Liver (tissue), 9 donors: ENCODE measurements around the gene SIGLEC10. TPM values are rescaled to one million over a fixed set of nuclear protein-coding genes. Genes with fewer than 3 reads are reported as not detected.

Experiments
- DNase-seq: peaks from one replicate; pipeline ENCODE4 v3.0.0-alpha.2; 2017; ENCODE audit warnings: low spot score
- H3K27ac ChIP-seq, 2 donors: one replicate each; pipeline ENCODE4 v1.7.0; 2013; ENCODE audit warnings: inconsistent platforms in 2 of 2, low read length in 2 of 2, control low read depth in 1 of 2, low read depth in 1 of 2, mild to moderate bottlenecking in 1 of 2
- H3K27me3 ChIP-seq, 4 donors: one replicate each; pipeline versions ENCODE4 v1.6.1 to v1.7.0; 2013; ENCODE audit warnings: low read length in 3 of 4, inconsistent platforms in 1 of 4, mild to moderate bottlenecking in 1 of 4, moderate library complexity in 1 of 4; ENCODE audit not compliant: control insufficient read depth in 4 of 4, insufficient read depth in 4 of 4
- H3K36me3 ChIP-seq, 4 donors: one replicate each; pipeline versions ENCODE4 v1.6.1 to v1.7.0; 2013; ENCODE audit warnings: low read length in 3 of 4, mild to moderate bottlenecking in 3 of 4, low read depth in 1 of 4, moderate library complexity in 1 of 4; ENCODE audit not compliant: control insufficient read depth in 4 of 4, insufficient read depth in 3 of 4
- H3K4me1 ChIP-seq, 4 donors: one replicate each; pipeline versions ENCODE4 v1.6.1 to v1.7.0; 2013; ENCODE audit warnings: low read length in 3 of 4, mild to moderate bottlenecking in 3 of 4, moderate library complexity in 1 of 4; ENCODE audit not compliant: control insufficient read depth in 4 of 4, insufficient read depth in 4 of 4
- H3K4me3 ChIP-seq, 3 donors: one replicate each; pipeline versions ENCODE4 v1.6.1 to v1.7.0; 2013; ENCODE audit warnings: low read length in 3 of 3, control low read depth in 1 of 3, low read depth in 1 of 3, mild to moderate bottlenecking in 1 of 3
- H3K9ac ChIP-seq, 2 donors: one replicate each; pipeline ENCODE4 v1.7.0; 2013; ENCODE audit warnings: low read length in 2 of 2, mild to moderate bottlenecking in 2 of 2, moderate library complexity in 2 of 2, control low read depth in 1 of 2, low read depth in 1 of 2
- H3K9me3 ChIP-seq, 4 donors: one replicate each; pipeline versions ENCODE4 v1.6.1 to v1.7.0; 2013; ENCODE audit warnings: low read length in 3 of 4; ENCODE audit not compliant: control insufficient read depth in 4 of 4
- ATF3 ChIP-seq: IDR thresholded peaks from 2 replicates; pipeline ENCODE4 v1.6.1; 2016; ENCODE audit warnings: antibody characterized with exemption
- CTCF ChIP-seq: fragments of 150-350 bp; IDR thresholded peaks from 2 replicates; pipeline ENCODE4 v1.5.1; 2017; ENCODE audit warnings: improper control_type of control experiment, low read depth, low read length; ENCODE audit not compliant: missing input control
- EGR1 ChIP-seq, 2 donors: IDR thresholded peaks; 2 replicates each; pipeline ENCODE4 v1.6.1; 2016 to 2018; ENCODE audit warnings: antibody characterized with exemption in 2 of 2, low read depth in 2 of 2
- FOXA1 ChIP-seq: IDR thresholded peaks from 2 replicates; pipeline ENCODE4 v1.6.1; 2016; ENCODE audit warnings: antibody characterized with exemption
- FOXA2 ChIP-seq: IDR thresholded peaks from 2 replicates; pipeline ENCODE4 v1.6.1; 2016; ENCODE audit warnings: antibody characterized with exemption
- GABPA ChIP-seq, 2 donors: IDR thresholded peaks in 1 of 2; conservative IDR thresholded peaks in 1 of 2; 2 replicates each; pipeline ENCODE4 v1.6.1; 2016; ENCODE audit warnings: antibody characterized with exemption in 2 of 2, mild to moderate bottlenecking in 1 of 2, moderate library complexity in 1 of 2
- HNF4A ChIP-seq, 2 donors: conservative IDR thresholded peaks; 2 replicates each; pipeline ENCODE4 v1.6.1; 2016; ENCODE audit warnings: antibody characterized with exemption in 2 of 2, mild to moderate bottlenecking in 2 of 2
- HNF4G ChIP-seq: IDR thresholded peaks from 2 replicates; pipeline ENCODE4 v1.6.1; 2016; ENCODE audit warnings: antibody characterized with exemption
- JUND ChIP-seq, 2 donors: IDR thresholded peaks; 2 replicates each; pipeline ENCODE4 v1.6.1; 2016; ENCODE audit warnings: antibody characterized with exemption in 2 of 2
- MAX ChIP-seq: IDR thresholded peaks from 2 replicates; pipeline ENCODE4 v1.6.1; 2016; ENCODE audit warnings: antibody characterized with exemption
- NR2F2 ChIP-seq: IDR thresholded peaks from 2 replicates; pipeline ENCODE4 v1.6.1; 2016; ENCODE audit warnings: antibody characterized with exemption
- RAD21 ChIP-seq, 2 donors: IDR thresholded peaks; 2 replicates each; pipeline ENCODE4 v1.6.1; 2016; ENCODE audit warnings: antibody characterized with exemption in 2 of 2, mild to moderate bottlenecking in 2 of 2
- REST ChIP-seq: IDR thresholded peaks from 2 replicates; pipeline ENCODE4 v1.6.1; 2016; ENCODE audit warnings: antibody characterized with exemption, mild to moderate bottlenecking
- RXRA ChIP-seq, 2 donors: IDR thresholded peaks; 2 replicates each; pipeline ENCODE4 v1.6.1; 2017 to 2018; ENCODE audit warnings: antibody characterized with exemption in 2 of 2, mild to moderate bottlenecking in 1 of 2
- SP1 ChIP-seq: IDR thresholded peaks from 2 replicates; pipeline ENCODE4 v1.6.1; 2018; ENCODE audit warnings: antibody characterized with exemption, mild to moderate bottlenecking
- TAF1 ChIP-seq: conservative IDR thresholded peaks from 2 replicates; pipeline ENCODE4 v1.6.1; 2016; ENCODE audit warnings: antibody characterized with exemption, mild to moderate bottlenecking
- YY1 ChIP-seq: IDR thresholded peaks from 2 replicates; pipeline ENCODE4 v1.6.1; 2016; ENCODE audit warnings: antibody characterized with exemption, mild to moderate bottlenecking
- ZBTB33 ChIP-seq: IDR thresholded peaks from 2 replicates; pipeline ENCODE4 v1.6.1; 2016; ENCODE audit warnings: antibody characterized with exemption
- WGBS: extraction: QIAGEN DNeasy Blood & Tissue Kit; methylation state at CpG from one replicate; pipeline ENCODE4 v1.1.7; 2013; 5-methylcytosine and 5-hydroxymethylcytosine counted together
- polyA plus RNA-seq, 2 donors: library from polyadenylated mRNA; stranded (reverse) in 1 of 2; unstranded in 1 of 2; fragments of 200-250 nt in 1 of 2; fragments of >200 nt in 1 of 2; fragmentation: Nextera tagmentation in 1 of 2; extraction: Ambion mirVana in 1 of 2; gene quantifications; one replicate each; pipeline versions ENCODE4 v1.2.1 to v1.2.3, GENCODE V29; 2013 to 2015
- total RNA-seq, 2 donors: library from RNA; depleted of rRNA; stranded (reverse); fragments of >200 nt; gene quantifications; one replicate each; pipeline ENCODE4 v1.2.3, GENCODE V29; 2014
- donor health status: healthy.
- donor health status: healthy.
- donor health status: healthy.
- donor health status: healthy.
- donor health status: healthy.

Gene SIGLEC10
- total and polyA plus RNA-seq, 4 donors, result 1.7 to 8.4 (median 6.5) TPM

- Histone ChIP-seq H3K27me3 (peaks cover 0 to 2% (median 0%) of the 10 kb centered on the region in 4 donors), H3K4me3 (no peak overlapping the region), H3K27ac (no peak overlapping the region), H3K9ac (no peak overlapping the region), H3K36me3 (no peaks in the 10 kb centered on the region), H3K9me3 (no peaks in the 10 kb centered on the region), H3K4me1 (no peaks in the 10 kb centered on the region)
- WGBS, result 91% methylated on average over 15 of the region's 15 CpGs
- no peak for TF ChIP-seq EGR1 (IDR thresholded peaks at IDR 0.05; ENCODE audit: low read depth in 2 of 2)
- no peak for TF ChIP-seq JUND (IDR thresholded peaks at IDR 0.05)
- TF ChIP-seq HNF4A (conservative IDR thresholded peaks at IDR 0.05), result no peak
- TF ChIP-seq TAF1, result no peak
- no peak for TF ChIP-seq MAX
- TF ChIP-seq SP1, result no peak
- TF ChIP-seq RXRA (IDR thresholded peaks at IDR 0.05), result no peak
- no peak for TF ChIP-seq ZBTB33
- TF ChIP-seq ATF3, result no peak
- no peak for TF ChIP-seq CTCF
- no peak for TF ChIP-seq FOXA1
- no peak for TF ChIP-seq NR2F2
- no peak for TF ChIP-seq GABPA (IDR thresholded peaks at IDR 0.05 in 1 of 2, conservative IDR thresholded peaks at IDR 0.05 in 1 of 2)
- TF ChIP-seq YY1, result no peak
- no peak for TF ChIP-seq RAD21 (IDR thresholded peaks at IDR 0.05)
- DNase-seq, result no peak
Observed at GRCh38 chr19:51410950-51411748, 6.3 kb downstream of the SIGLEC10 start.

GRCh38 chr19:51407511-51408131 is 9.8 kb downstream of the SIGLEC10 start:
- WGBS, result 25% methylated on average over 6 of the region's 6 CpGs
- Histone ChIP-seq H3K4me1 (no peaks in the 10 kb centered on the region), H3K27ac (no peak overlapping the region), H3K9ac (no peak overlapping the region), H3K4me3 (no peak overlapping the region), H3K27me3 (peaks cover 0 to 2% (median 0%) of the 10 kb centered on the region in 4 donors), H3K9me3 (peaks cover 0 to 4% (median 2%) of the 10 kb centered on the region in 4 donors), H3K36me3 (no peaks in the 10 kb centered on the region)
- no peak for DNase-seq
- TF ChIP-seq CTCF (peak; percentile 63), FOXA1 (no peak), ZBTB33 (no peak), RAD21 (IDR thresholded peaks at IDR 0.05) (peak; percentile 80 to 85), NR2F2 (no peak), FOXA2 (no peak), JUND (IDR thresholded peaks at IDR 0.05) (no peak), HNF4G (no peak), REST (no peak), TAF1 (no peak), SP1 (no peak)
